Loucy (cell line): ENCODE data around the gene XCR1.

Experiments used
- EZH2phosphoT487 ChIP-seq: fragments of 200-600 bp; IDR thresholded peaks from 2 replicates; pipeline ENCODE4 v1.6.1; 2018; ENCODE audit warnings: antibody characterized with exemption, mild to moderate bottlenecking, moderate library complexity, borderline replicate concordance
- TF ChIP-seq, protein P1 (sequence below): fragments of 200-600 bp; sonication (generic); conservative IDR thresholded peaks from 2 replicates; pipeline ENCODE4 v1.5.1; 2014; ENCODE audit warnings: mild to moderate bottlenecking, antibody characterized with exemption, low read length

DNA sequence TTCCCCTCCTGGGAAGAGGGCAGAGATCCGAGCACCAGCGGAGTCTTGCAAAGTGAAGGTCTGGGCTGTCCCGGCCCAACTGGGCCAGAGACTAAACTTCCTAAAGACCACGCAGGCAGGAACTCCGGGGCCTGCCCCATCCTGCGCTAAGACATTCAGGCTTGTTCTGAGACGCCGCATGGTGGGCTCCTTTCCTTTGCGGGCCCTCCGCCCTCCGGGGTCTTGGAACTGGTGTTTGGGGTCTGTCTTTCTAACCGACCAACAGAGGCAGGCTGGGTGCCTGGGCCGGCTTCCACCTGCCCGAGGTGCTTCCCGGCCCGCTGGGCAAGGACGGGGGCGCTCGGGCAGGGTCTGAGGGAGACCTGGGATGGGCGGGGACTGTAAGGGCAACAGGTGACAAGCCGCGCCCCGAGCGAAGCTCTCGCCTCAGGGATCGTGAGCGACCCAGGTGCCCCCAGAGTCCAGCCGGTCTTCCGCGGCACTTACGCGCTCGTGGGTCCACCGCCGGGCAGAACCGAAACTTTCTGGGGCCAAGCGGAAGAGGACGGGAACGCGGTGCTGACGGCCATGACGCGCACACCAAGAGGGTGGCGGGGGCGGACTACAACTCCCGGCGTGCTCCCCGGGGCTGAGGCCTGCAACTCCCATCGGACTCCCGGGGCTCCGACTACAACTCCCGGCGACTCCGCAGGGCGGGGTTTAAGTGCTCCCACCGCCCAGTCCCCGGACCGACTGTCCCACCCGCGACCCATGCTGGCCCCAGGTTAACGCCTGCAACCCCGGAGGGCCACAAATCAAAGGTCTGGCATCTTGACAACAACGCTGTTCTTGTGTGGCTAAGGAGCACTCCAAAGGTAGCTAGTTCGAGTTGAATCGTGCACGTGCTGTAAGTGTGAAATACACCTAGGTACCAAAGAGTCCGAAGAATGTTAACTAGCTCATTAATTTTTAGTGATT lies 31.8 kb downstream of the XCR1 start, which contains the start of gene FYCO1:
- TF ChIP-seq, protein P1, sequence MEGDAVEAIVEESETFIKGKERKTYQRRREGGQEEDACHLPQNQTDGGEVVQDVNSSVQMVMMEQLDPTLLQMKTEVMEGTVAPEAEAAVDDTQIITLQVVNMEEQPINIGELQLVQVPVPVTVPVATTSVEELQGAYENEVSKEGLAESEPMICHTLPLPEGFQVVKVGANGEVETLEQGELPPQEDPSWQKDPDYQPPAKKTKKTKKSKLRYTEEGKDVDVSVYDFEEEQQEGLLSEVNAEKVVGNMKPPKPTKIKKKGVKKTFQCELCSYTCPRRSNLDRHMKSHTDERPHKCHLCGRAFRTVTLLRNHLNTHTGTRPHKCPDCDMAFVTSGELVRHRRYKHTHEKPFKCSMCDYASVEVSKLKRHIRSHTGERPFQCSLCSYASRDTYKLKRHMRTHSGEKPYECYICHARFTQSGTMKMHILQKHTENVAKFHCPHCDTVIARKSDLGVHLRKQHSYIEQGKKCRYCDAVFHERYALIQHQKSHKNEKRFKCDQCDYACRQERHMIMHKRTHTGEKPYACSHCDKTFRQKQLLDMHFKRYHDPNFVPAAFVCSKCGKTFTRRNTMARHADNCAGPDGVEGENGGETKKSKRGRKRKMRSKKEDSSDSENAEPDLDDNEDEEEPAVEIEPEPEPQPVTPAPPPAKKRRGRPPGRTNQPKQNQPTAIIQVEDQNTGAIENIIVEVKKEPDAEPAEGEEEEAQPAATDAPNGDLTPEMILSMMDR, result no peak
- TF ChIP-seq EZH2phosphoT487, result no peak
